AG09319 (cell line): ENCODE data around the gene ZFYVE19.
A peak's percentile ranks its signal among the peaks of the same experiment; 100 is the strongest.

Experiments used
- DNase-seq: peaks from one replicate; pipeline ENCODE4 v3.0.0-alpha.2; 2010; ENCODE audit warnings: low read depth; ENCODE audit errors: extremely low read depth
- CTCF ChIP-seq: IDR thresholded peaks from 2 replicates; pipeline ENCODE4 v1.5.1; 2011; ENCODE audit warnings: low read depth, mild to moderate bottlenecking, inconsistent platforms, low read length, moderate library complexity

Gene ZFYVE19

GRCh38 chr15:40821195-40821594 is 14.3 kb downstream of the ZFYVE19 start:
- DNase-seq, result no peak
- no peak for TF ChIP-seq CTCF

- TF ChIP-seq CTCF, result no peak
- no peak for DNase-seq
These were observed 16.9 kb downstream of the ZFYVE19 start for GRCh38 chr15:40823572-40824343.

- DNase-seq, result peak; percentile 15
- TF ChIP-seq CTCF, result no peak
These were observed 19.0 kb downstream of the ZFYVE19 start for GRCh38 chr15:40825661-40826422.

- DNase-seq, result no peak
- no peak for TF ChIP-seq CTCF
These were observed 19.7 kb downstream of the ZFYVE19 start for GRCh38 chr15:40826423-40827075.

GRCh38 chr15:40828447-40829036 is 21.7 kb downstream of the ZFYVE19 start, which contains the start of gene PPP1R14D:
TSS of gene PPP1R14D (minus strand) at chr15:40828708. CDS start at chr15:40828641, 67 bp downstream.
- no peak for TF ChIP-seq CTCF
- no peak for DNase-seq

GRCh38 chr15:40829115-40829514 is 22.2 kb downstream of the ZFYVE19 start:
- TF ChIP-seq CTCF, result no peak
- no peak for DNase-seq

- TF ChIP-seq CTCF, result no peak
- no peak for DNase-seq
These were observed 24.0 kb downstream of the ZFYVE19 start for GRCh38 chr15:40830884-40831283.
